ENCODE measurements around the gene CHRNA4.

CHRNA4 gene

GRCh38 chr20:63360850-63361518, at the start of gene CHRNA4:
Gene CHRNA4, minus strand, starts transcription at chr20:63361349. Its CDS starts 184 bp downstream, at chr20:63361165.
- DNase-seq: no peak

- no peak for DNase-seq
Measured at GRCh38 chr20:63409834-63410435, 48.8 kb upstream of the CHRNA4 start.

DNA sequence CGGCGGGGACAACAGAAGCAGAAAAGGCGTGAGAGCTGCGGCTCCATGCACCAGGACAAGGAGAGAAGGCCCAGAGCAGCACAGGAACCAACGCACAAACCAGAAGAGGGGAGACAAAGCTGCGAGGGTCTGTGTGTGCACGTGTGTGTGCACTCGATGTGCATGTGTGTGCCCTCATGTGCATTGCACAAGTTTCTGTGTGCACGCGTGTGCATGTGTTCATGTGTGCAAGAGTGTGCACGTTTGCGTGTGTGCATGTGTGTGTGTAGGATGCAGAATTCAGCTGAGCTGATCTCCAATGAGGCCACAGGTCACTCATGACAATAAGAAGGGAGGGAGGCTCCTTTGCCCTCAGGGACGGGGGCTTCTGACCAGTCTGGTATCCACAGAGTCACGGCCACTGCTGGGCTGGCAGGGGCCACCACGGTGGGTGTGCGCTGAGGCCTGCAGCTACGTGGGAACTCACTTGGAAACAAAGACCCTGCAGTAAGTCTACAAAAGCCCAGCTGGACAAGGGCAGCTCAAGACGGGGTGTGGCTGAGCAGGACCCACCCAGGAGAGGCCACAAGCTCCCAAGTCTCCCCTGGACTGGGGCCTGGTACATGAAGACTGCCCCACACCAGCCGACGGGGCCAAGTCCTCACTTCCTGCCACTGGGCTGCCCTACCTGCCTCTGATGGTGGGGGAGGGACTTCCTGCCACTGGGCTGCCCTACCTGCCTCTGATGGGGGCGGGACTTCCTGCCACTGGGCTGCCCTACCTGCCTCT, 48.1 kb upstream of the CHRNA4 start:
- no peak for DNase-seq

DNA sequence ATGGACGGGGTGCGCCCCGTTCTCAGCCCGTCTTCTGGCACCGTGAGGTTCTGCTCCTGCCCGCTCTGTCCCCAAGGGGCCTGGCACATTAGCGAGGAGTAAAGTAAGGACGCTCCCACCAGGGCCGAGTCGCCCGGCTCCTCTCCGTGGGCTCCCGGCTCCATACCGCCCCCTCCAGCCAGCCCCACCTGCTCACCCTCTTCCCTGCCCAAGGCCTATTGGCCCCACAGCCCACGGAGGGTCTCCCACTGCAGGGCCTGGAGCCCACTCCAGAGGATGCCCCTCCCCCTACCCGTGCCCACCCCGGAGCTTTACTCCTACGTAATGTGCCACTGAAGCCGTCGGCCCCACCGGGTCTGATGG, 47.5 kb upstream of the CHRNA4 start:
- DNase-seq: no peak

DNA sequence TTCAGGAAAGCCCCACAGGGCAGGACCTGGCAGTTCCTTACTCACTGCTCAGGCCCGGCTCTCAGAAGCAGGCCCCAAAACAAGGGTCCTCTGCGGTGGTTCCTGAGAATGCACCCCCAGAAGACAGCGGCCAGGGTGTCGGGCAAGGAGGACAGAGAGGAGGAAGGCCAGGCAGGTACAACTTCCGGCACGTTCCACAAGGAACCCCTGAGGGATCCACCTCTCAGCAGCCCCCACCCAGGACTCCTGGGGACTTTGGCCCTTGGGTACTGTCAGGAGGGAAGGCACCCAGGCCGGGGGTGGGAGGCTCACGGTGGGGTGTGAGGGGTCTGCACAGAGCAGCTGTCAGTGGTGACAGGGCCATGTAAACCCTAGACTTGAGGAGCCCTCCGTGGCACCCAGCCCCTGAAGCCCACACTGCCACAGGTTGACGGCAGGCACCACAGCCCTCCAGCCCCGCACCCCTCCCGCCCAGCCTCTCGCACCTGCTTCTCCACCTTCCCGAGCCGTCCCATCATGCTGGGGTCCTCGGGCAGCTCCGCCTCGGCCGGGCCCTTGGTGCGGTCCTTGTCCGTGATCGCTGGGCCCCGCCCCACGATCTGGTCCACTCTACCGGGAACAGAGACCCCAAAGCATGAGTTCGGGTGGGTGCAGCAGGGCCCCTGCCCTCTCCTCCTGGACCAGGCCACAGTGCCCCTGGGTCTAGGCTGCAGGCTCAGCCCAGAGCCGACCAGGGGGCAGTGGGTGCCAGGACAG, 47.0 kb upstream of the CHRNA4 start:
- no peak for DNase-seq

DNA sequence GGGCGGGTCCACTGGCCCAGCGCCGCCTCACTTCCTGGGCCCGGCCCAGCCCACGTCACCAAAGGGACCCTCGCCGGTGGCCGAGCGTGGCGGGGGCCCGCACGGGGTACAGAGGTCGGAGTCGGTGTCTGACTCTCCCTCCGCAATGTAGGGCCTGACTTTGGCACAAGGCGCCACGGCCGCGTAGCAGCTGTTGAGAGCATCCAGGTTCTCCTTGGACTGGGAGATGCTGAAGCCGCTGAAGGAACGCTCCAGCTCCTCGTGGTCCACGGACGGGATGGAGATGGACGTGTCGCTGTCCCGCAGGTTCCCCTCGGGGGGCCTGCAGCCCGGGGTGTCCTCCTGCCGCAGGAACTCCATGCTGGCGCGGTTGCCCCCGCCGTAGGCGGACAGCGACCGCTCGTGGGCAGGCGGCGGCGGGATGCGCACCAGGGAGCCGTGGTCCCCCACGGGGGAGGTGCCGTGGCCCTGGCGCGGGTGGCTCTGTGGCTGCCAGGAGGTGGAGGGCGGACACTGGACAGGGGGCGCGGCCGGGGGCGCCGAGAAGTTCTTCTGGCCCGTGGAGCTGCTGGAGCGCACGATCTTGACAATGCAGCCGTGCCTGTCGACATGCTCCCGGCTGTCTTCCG, 45.6 kb upstream of the CHRNA4 start:
- no peak for DNase-seq

- DNase-seq: no peak
Measured at GRCh38 chr20:63406011-63406410, 44.9 kb upstream of the CHRNA4 start.

DNA sequence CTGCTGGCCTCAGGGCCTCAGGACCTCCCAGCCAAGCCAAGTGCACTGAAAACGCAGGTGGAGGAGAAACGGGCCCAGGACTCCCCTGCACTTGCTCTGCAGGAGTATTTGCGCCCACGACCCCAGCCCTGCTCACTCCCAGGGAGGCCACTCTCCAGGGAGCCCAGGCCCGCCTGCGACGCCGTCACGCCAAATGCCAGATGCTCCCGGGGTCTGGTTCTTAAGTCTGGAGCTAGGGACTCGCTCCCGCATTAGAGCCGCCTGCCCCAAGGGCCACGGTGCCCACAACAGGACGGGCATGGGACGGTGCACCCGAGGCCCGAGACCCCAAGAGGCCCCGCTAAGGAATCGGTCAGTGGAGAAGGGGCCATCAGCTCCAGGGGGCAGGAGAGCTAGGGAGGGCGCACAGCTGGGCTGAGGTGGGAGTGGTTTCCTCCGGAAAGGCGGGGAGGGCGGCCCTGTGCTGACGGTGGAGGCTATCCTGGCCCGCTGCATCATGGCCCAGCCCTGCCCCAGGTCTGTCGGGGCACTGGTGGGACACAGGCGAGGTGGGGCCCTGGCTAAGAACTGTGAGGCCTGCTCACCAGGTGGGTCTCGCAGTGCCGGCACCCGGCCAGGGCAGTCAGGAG, 44.1 kb upstream of the CHRNA4 start:
- no peak for DNase-seq

GRCh38 chr20:63404129-63405085, 43.3 kb upstream of the CHRNA4 start:
- no peak for DNase-seq

- DNase-seq: no peak
Measured at GRCh38 chr20:63403403-63404105, 42.4 kb upstream of the CHRNA4 start.

GRCh38 chr20:63402860-63403220, 41.7 kb upstream of the CHRNA4 start:
- no peak for DNase-seq

GRCh38 chr20:63402181-63402859, 41.2 kb upstream of the CHRNA4 start:
- no peak for DNase-seq

- DNase-seq: no peak
Measured at GRCh38 chr20:63401384-63402110, 40.4 kb upstream of the CHRNA4 start.

DNA sequence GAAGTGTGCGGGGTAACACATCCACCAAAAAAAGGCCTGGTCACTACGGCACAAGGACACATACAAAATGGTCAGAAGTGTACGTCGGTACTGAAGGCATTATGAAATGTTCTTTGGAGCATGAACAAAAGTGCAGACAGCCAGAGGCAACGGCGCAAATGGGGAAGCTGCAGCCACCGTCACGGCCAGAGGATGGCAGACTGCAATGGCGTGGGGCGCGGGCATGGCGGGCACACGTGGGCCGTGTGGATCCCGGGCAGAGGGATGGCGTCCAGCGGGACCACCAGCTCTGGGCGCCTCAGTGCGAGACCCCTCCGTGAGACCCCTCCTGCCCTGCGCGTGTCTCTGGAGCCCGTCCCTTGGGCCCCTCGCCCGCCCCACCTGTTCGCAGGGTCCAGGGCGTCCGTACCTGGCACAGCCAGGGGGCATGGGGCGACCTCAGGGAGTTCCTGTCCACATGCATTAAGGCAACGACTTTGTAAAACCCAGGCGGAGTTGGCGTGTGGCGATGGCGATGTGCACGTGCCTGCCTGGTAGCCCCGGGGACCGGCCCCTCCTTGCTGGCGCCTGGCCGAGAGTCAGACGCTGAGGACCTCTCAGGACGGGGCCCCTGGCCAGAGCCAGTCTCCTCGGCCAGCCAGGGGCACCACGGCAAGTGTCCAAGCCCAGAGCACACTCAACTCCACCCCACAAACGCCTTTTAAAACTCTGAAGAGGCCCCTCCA, 39.5 kb upstream of the CHRNA4 start:
- DNase-seq: no peak

DNA sequence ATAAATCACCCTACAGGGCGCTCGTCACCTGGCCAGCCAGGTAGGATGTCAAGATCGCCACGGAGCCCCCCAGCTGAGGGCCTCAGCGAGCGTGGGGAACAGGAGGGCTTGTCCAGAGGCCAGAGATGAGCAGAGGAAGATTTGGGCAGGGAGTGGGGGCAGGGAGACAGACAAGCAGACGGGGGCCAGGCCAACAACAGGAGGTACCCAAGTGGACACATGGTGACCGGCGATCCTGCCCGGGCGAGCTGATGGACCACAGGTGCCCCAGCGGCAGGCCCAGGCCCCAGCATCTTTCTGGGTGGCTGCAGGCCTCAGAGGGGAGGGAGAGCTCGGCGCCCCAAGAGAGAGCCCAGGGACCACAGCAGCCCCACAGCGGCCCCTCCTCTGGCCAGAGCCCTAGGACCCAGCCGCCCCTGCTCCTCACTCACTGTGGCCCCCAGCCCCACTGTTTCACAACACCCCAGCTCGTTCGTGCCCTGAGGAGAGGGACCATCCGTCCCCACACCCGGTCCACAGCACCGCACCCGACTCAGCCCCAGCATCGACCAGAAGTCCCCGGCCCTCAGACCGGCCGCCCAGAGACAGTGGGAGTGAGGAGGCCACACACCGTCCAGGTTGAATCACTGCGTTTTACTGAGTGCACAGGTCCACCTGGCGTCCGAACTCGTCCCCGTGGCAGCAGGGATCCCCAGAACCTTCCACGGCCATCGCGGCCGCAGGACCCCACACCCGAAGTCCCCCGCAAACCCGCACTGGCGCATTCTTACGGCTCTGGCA, 38.6 kb upstream of the CHRNA4 start:
- no peak for DNase-seq

DNA sequence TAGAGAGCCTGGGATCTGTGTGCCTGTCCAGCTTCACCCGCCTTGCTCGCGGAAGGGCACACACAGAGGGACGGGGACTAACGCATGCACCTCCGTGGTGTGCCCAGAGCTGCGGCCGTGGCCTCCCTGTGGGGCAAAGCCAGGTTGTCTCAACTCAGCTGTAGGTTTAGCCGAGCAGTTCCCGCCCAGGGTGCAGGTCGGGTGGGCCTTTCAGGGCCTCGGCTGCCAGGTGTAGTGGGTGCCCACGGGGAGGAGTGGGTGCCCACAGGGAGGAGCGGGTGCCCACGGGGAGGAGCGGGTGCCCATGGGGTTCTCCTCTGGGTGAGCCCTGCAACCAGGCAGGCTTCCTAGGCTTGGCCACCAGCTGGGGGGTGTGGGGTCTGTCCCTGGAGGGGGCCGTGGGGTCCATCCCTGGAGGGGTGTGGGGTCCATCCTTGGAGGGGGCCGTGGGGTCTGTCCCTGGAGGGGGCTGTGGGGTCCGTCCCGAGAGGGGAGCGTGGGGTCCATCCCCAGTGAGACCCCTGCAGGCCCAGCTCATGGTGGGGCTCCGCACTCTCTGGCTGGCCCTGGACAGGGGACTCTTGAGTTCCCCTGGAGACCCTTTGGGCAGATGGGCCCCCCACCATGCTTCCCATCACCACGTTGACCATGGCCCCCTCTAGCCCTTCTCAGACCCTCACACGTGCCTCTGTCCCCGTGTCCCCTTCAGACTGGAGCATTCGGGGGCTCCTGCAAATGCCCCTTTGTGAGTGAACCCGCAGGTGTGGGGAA, 37.8 kb upstream of the CHRNA4 start:
- no peak for DNase-seq

DNA sequence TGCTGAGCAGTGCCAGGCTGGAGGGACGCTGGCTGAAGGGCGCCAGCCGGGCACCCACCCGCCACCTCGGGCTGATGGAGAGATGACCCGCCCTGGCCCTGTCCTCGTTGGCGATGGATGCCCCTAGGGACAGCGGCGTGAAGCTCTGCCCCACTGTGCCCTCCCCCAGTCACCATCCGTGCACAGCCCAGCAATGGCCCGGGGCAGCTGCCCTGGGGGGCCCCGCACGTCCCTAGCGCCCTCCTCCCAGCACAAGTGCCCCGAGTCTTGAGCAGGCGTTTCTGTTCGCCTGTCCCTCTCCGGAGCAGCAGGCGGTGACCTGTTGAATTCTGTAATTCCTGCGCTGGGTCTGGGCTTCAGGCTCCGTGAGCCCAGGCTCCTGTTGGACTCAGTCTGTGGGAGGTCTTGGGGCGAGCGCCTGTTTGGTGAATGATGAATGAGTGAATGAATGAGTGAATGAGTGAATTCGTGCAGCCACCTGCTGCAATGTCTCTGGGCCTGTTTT, 36.8 kb upstream of the CHRNA4 start:
- DNase-seq: no peak

All from activated CD8-positive, alpha-beta memory T cell treated with anti-CD3 and anti-CD28 coated beads, Interleukin-2, amount 50 U/mL, for 4 hours (primary cell).